Right lobe of liver (tissue), 4 donors: ENCODE measurements around the gene FAM234B.

Experiments used
- POLR2A ChIP-seq: fragments of 450-650 bp; IDR thresholded peaks from one replicate; pipeline ENCODE4 v1.6.1; 2017; ENCODE audit warnings: antibody characterized with exemption, mild to moderate bottlenecking
- TF ChIP-seq, protein P1 (sequence below), 4 donors: fragments of 200-600 bp in 3 of 4; fragments of 450-650 bp in 1 of 4; IDR thresholded peaks; one replicate each; pipeline versions ENCODE4 v1.5.1 to v1.8.0; 2016 to 2022; ENCODE audit warnings: antibody characterized with exemption in 4 of 4, mild to moderate bottlenecking in 2 of 4
- donor health status: DM: no; HTN: no; CAD: no.
- donor health status: DM: no; HTN: no; CAD: no.
- donor health status: DM: no; HTN: yes; CAD: no.

DNA sequence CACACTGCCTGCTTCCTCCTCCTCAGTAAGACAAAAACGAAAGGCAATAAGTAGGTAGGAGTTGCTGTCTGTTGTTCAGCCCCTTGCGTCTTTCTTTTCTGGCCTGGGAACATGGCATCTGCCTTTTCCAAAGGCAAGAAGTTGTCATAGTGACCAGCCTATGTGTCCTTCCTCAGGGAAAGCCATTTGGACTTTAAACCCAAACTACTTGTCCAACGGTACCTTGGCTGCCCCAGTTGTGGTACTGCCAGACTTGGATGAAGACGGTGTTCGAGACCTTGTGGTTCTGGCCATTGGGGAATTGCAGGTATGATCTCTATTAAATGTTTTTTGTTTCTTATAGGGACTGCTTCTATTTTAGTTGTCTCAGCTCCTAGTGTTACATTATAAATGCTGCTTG, 18.5 kb downstream of the FAM234B start:
- TF ChIP-seq POLR2A: no peak
- TF ChIP-seq, protein P1, sequence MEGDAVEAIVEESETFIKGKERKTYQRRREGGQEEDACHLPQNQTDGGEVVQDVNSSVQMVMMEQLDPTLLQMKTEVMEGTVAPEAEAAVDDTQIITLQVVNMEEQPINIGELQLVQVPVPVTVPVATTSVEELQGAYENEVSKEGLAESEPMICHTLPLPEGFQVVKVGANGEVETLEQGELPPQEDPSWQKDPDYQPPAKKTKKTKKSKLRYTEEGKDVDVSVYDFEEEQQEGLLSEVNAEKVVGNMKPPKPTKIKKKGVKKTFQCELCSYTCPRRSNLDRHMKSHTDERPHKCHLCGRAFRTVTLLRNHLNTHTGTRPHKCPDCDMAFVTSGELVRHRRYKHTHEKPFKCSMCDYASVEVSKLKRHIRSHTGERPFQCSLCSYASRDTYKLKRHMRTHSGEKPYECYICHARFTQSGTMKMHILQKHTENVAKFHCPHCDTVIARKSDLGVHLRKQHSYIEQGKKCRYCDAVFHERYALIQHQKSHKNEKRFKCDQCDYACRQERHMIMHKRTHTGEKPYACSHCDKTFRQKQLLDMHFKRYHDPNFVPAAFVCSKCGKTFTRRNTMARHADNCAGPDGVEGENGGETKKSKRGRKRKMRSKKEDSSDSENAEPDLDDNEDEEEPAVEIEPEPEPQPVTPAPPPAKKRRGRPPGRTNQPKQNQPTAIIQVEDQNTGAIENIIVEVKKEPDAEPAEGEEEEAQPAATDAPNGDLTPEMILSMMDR (IDR thresholded peaks at IDR 0.05): no peak
